SK-N-SH treated with all-trans-retinoic acid at 6 μM for 48 hours (cell line): ENCODE data around the gene TTBK2.

ENCODE experiments used
- ATAC-seq: fragments of 200-7000 bp; cut with Tn5 transposase; 3 replicates; pipeline ENCODE4 v1.9.1; 2020; ENCODE audit warnings: mild to moderate bottlenecking, moderate library complexity
- ARNTL ChIP-seq: fragments of 450-650 bp; formaldehyde crosslinking; IDR thresholded peaks from 2 replicates; pipeline ENCODE4 v1.5.0; 2020; ENCODE audit warnings: low read depth, mild to moderate bottlenecking, moderate library complexity, borderline replicate concordance
- BACH2 ChIP-seq: fragments of 250-450 bp; sonication (Bioruptor Pico); IDR thresholded peaks from 2 replicates; pipeline ENCODE4 v1.9.0; 2021; ENCODE audit warnings: mild to moderate bottlenecking, borderline replicate concordance
- CSDC2 ChIP-seq: fragments of 250-450 bp; sonication (Bioruptor Pico); IDR thresholded peaks from 2 replicates; pipeline ENCODE4 v1.5.0; 2020; ENCODE audit warnings: mild to moderate bottlenecking, moderate library complexity
- ESRRG ChIP-seq: fragments of 250-450 bp; sonication (Bioruptor Pico); IDR thresholded peaks from 2 replicates; pipeline ENCODE4 v1.6.1; 2021; ENCODE audit warnings: mild to moderate bottlenecking
- GLIS3 ChIP-seq: fragments of 250-450 bp; sonication (Bioruptor Pico); IDR thresholded peaks from 2 replicates; pipeline ENCODE4 v1.5.0; 2020; ENCODE audit warnings: mild to moderate bottlenecking, moderate library complexity
- ISL1 ChIP-seq: fragments of 250-450 bp; sonication (Bioruptor Pico); IDR thresholded peaks from 2 replicates; pipeline ENCODE4 v2.1.2; 2022; ENCODE audit warnings: mild to moderate bottlenecking, moderate library complexity
- OSR1 ChIP-seq: fragments of 250-450 bp; sonication (Bioruptor Pico); IDR thresholded peaks from 2 replicates; pipeline ENCODE4 v1.8.0; 2022; ENCODE audit warnings: moderate library complexity, mild to moderate bottlenecking, inconsistent platforms
- PATZ1 ChIP-seq: fragments of 250-450 bp; sonication (Bioruptor Pico); IDR thresholded peaks from 2 replicates; pipeline ENCODE4 v1.8.0; 2020; ENCODE audit warnings: mild to moderate bottlenecking, moderate library complexity, borderline replicate concordance
- PPARA ChIP-seq: fragments of 250-450 bp; sonication (Bioruptor Pico); IDR thresholded peaks from 2 replicates; pipeline ENCODE4 v1.5.0; 2020; ENCODE audit warnings: mild to moderate bottlenecking, borderline replicate concordance
- RARB ChIP-seq: fragments of 250-450 bp; sonication (Bioruptor Pico); IDR thresholded peaks from 2 replicates; pipeline ENCODE4 v1.8.0; 2021; ENCODE audit warnings: mild to moderate bottlenecking, moderate library complexity
- SNAI2 ChIP-seq: fragments of 250-450 bp; sonication (Bioruptor Pico); IDR thresholded peaks from 2 replicates; pipeline ENCODE4 v1.5.0; 2020; ENCODE audit warnings: mild to moderate bottlenecking, moderate library complexity
- TCF4 ChIP-seq: fragments of 250-450 bp; sonication (Bioruptor Pico); IDR thresholded peaks from 2 replicates; pipeline ENCODE4 v1.8.0; 2021; ENCODE audit warnings: mild to moderate bottlenecking, moderate library complexity, borderline replicate concordance
- TOX ChIP-seq: fragments of 250-450 bp; sonication (Bioruptor Pico); IDR thresholded peaks from 2 replicates; pipeline ENCODE4 v1.8.0; 2021; ENCODE audit warnings: mild to moderate bottlenecking, moderate library complexity, borderline replicate concordance
- TSHZ2 ChIP-seq: fragments of 250-450 bp; sonication (Bioruptor Pico); IDR thresholded peaks from 2 replicates; pipeline ENCODE4 v1.5.0; 2020; ENCODE audit warnings: mild to moderate bottlenecking, moderate library complexity
- ZC3H10 ChIP-seq: fragments of 250-450 bp; sonication (Bioruptor Pico); IDR thresholded peaks from 2 replicates; pipeline ENCODE4 v1.5.1; 2021; ENCODE audit warnings: mild to moderate bottlenecking, moderate library complexity
- ZFP3 ChIP-seq: fragments of 250-450 bp; sonication (Bioruptor Pico); IDR thresholded peaks from 2 replicates; pipeline ENCODE4 v1.5.0; 2020; ENCODE audit warnings: mild to moderate bottlenecking, moderate library complexity
- ZFP30 ChIP-seq: fragments of 450-650 bp; formaldehyde crosslinking; IDR thresholded peaks from 2 replicates; pipeline ENCODE4 v1.5.0; 2022; ENCODE audit warnings: mild to moderate bottlenecking, moderate library complexity
- ZNF565 ChIP-seq: fragments of 450-650 bp; formaldehyde crosslinking; conservative IDR thresholded peaks from 2 replicates; pipeline ENCODE4 v1.5.0; 2020; ENCODE audit warnings: low read depth, mild to moderate bottlenecking, moderate library complexity
- ZNF70 ChIP-seq: fragments of 450-650 bp; formaldehyde crosslinking; IDR thresholded peaks from 2 replicates; pipeline ENCODE4 v1.5.0; 2020; ENCODE audit warnings: mild to moderate bottlenecking, moderate library complexity
- ZNF8 ChIP-seq: fragments of 450-650 bp; formaldehyde crosslinking; IDR thresholded peaks from 2 replicates; pipeline ENCODE4 v1.5.0; 2020; ENCODE audit warnings: mild to moderate bottlenecking, moderate library complexity
- TF ChIP-seq, protein P1 (sequence below): fragments of 250-450 bp; sonication (Bioruptor Pico); IDR thresholded peaks from 2 replicates; pipeline ENCODE4 v1.5.1; 2020; ENCODE audit warnings: low read depth, mild to moderate bottlenecking, moderate library complexity
- TF ChIP-seq, protein P2 (sequence below): fragments of 250-450 bp; sonication (Bioruptor Pico); IDR thresholded peaks from 2 replicates; pipeline ENCODE4 v1.8.0; 2021; ENCODE audit warnings: low read depth, mild to moderate bottlenecking, moderate library complexity, borderline replicate concordance
- TF ChIP-seq, protein P3 (sequence below): fragments of 250-450 bp; sonication (Bioruptor Pico); IDR thresholded peaks from 2 replicates; pipeline ENCODE4 v1.5.1; 2021; ENCODE audit warnings: mild to moderate bottlenecking, moderate library complexity

The TTBK2 gene

DNA sequence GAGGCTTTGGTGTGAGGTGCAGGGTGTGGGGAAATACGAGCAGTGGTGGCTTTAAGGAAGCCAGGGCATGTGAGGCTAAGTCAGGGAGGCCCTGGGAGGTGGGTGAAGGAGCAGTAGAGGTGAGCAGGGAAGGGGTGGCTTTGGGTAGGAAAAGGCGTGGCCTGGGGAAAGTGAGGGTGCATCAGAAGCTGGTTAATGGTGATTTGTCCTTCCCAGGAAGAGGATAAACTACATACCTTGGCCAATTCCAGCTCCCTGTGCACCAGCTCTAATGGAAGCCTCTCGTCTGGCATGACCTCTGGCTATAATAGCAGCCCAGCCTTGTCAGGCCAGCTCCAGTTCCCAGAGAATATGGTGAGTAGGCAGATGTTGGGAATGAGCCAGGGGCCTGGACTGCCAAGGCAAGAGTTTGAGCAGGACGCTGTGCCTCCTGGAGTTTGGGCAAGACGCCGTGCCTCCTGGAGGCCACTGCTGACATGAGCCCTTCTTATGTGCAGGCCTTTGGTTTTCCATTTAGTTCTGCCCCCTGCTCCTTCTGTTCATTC is 225.0 kb downstream of the TTBK2 start:
- TF ChIP-seq ZC3H10: no peak
- no peak for TF ChIP-seq ARNTL (CRISPR knock-in tag)
- no peak for TF ChIP-seq ISL1 (CRISPR knock-in tag)
- no peak for TF ChIP-seq ZFP3 (CRISPR knock-in tag)
- no peak for TF ChIP-seq BACH2 (CRISPR knock-in tag)
- TF ChIP-seq CSDC2: no peak
- no peak for TF ChIP-seq TSHZ2
- TF ChIP-seq OSR1 (CRISPR knock-in tag): no peak
- no peak for TF ChIP-seq RARB (CRISPR knock-in tag)
- TF ChIP-seq, all 23 proteins: peak for 0

DNA sequence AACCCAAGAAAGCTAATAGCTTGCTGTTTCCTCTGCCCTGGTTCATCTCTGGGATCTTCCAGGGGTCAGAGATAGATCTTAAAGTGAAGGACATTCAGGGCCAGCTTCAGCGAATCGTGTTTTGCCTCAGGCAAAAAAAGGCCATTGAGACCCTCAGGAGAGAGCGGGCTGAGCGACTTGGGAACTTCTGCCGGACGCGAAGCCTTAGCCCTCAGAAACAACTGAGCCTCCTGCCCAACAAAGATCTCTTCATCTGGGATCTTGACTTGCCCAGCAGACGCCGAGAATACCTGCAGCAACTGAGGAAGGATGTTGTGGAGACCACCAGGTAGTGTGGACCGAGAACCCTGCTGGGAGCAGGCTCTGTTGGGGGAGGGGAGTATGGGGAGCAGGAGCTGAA is 226.2 kb downstream of the TTBK2 start:
- TF ChIP-seq ZC3H10 (no peak), TCF4 (CRISPR knock-in tag) (no peak), PATZ1 (CRISPR knock-in tag) (no peak), GLIS3 (CRISPR knock-in tag) (no peak), ESRRG (CRISPR knock-in tag) (no peak), TOX (CRISPR knock-in tag) (no peak), ARNTL (CRISPR knock-in tag) (no peak), CSDC2 (no peak), ZNF8 (CRISPR knock-in tag) (no peak), TSHZ2 (no peak), BACH2 (CRISPR knock-in tag) (no peak), OSR1 (CRISPR knock-in tag) (no peak), ZNF565 (CRISPR knock-in tag) (no peak), PPARA (CRISPR knock-in tag) (no peak)
- TF ChIP-seq, protein P1, sequence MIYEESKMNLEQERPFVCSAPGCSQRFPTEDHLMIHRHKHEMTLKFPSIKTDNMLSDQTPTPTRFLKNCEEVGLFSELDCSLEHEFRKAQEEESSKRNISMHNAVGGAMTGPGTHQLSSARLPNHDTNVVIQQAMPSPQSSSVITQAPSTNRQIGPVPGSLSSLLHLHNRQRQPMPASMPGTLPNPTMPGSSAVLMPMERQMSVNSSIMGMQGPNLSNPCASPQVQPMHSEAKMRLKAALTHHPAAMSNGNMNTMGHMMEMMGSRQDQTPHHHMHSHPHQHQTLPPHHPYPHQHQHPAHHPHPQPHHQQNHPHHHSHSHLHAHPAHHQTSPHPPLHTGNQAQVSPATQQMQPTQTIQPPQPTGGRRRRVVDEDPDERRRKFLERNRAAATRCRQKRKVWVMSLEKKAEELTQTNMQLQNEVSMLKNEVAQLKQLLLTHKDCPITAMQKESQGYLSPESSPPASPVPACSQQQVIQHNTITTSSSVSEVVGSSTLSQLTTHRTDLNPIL: no peak
- TF ChIP-seq, protein P2, sequence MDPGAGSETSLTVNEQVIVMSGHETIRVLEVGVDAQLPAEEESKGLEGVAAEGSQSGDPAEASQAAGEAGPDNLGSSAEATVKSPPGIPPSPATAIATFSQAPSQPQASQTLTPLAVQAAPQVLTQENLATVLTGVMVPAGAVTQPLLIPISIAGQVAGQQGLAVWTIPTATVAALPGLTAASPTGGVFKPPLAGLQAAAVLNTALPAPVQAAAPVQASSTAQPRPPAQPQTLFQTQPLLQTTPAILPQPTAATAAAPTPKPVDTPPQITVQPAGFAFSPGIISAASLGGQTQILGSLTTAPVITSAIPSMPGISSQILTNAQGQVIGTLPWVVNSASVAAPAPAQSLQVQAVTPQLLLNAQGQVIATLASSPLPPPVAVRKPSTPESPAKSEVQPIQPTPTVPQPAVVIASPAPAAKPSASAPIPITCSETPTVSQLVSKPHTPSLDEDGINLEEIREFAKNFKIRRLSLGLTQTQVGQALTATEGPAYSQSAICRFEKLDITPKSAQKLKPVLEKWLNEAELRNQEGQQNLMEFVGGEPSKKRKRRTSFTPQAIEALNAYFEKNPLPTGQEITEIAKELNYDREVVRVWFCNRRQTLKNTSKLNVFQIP (CRISPR knock-in tag): no peak
- ATAC-seq: no peak

More for the DNA sequence above, 225.0 kb downstream of the TTBK2 start:
- ATAC-seq: no peak

DNA sequence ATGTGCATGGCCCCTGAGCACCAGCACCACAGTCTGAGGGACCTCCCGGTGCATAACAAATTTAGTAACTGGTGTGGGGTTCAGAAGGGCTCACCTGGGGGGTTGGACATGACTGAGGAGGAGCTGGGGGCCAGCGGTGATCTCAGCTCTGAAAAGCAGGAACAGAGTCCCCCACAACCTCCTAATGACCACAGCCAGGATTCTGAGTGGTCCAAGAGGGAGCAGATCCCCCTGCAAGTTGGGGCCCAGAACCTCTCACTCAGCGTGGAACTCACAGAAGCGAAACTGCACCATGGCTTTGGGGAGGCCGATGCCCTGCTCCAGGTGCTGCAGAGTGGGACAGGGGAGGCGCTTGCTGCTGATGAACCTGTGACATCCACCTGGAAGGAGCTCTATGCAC is 226.6 kb downstream of the TTBK2 start:
- no peak for ATAC-seq
- no peak for TF ChIP-seq ZNF70 (CRISPR knock-in tag)
- TF ChIP-seq BACH2 (CRISPR knock-in tag): no peak
- TF ChIP-seq, protein P1: no peak
- no peak for TF ChIP-seq ZFP30 (CRISPR knock-in tag)
- TF ChIP-seq ZNF565 (CRISPR knock-in tag): no peak
- no peak for TF ChIP-seq SNAI2 (CRISPR knock-in tag)
- TF ChIP-seq ISL1 (CRISPR knock-in tag): no peak
- TF ChIP-seq, protein P3, sequence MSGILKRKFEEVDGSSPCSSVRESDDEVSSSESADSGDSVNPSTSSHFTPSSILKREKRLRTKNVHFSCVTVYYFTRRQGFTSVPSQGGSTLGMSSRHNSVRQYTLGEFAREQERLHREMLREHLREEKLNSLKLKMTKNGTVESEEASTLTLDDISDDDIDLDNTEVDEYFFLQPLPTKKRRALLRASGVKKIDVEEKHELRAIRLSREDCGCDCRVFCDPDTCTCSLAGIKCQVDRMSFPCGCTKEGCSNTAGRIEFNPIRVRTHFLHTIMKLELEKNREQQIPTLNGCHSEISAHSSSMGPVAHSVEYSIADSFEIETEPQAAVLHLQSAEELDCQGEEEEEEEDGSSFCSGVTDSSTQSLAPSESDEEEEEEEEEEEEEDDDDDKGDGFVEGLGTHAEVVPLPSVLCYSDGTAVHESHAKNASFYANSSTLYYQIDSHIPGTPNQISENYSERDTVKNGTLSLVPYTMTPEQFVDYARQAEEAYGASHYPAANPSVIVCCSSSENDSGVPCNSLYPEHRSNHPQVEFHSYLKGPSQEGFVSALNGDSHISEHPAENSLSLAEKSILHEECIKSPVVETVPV (CRISPR knock-in tag): no peak
- TF ChIP-seq ESRRG (CRISPR knock-in tag): no peak
- no peak for TF ChIP-seq PPARA (CRISPR knock-in tag)
